Measurements from ENCODE around the gene C14orf132. TPM values are rescaled to one million over a fixed set of nuclear protein-coding genes. Genes with fewer than 3 reads are reported as not detected.

The C14orf132 gene
- total and polyA plus RNA-seq, 9 of the 15 experiments (the other 6 are each of a cell fraction or from before 2014, with no cell fraction given): not detected

DNA sequence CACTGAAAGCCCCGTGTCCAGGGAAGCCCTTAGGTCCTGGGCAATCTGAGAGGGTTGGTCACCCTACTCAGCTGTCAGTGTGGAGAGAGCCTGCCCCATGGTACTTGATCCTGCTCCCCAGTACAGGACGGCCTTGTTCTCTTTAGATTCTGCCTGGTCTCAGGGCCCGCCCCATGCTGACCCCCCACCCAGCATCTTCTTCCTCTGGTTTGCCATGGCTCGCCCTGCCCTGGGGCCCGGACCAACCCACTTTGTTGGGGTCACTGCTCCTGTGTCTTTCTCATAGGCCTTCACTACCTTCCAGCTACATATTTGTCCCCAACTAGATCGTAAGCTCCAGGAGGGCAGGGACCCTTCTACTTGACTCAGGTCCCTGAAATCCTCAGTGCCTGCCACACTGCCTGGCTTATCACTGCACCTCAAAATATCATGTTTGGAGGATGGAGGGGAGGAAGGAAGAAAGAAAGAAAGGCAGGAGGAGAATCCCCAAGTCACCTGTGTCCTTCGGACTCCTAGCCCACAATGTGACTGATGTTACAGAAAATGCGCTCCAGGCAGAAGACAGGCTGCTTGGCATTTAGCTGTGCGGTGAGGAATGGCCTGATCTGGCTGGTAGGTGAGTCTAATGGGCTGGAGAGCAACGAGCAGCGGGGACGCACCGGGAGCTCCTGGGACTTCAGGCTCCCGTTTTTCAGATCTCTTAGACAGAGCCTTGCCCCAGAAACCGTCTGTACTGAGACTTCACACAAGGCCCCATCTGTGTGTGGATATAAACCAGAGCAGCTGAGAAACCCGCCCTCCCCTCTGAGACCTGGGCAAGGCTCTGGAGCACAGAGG, 66.1 kb downstream of the C14orf132 start (continued):
- TF ChIP-seq, protein P1, sequence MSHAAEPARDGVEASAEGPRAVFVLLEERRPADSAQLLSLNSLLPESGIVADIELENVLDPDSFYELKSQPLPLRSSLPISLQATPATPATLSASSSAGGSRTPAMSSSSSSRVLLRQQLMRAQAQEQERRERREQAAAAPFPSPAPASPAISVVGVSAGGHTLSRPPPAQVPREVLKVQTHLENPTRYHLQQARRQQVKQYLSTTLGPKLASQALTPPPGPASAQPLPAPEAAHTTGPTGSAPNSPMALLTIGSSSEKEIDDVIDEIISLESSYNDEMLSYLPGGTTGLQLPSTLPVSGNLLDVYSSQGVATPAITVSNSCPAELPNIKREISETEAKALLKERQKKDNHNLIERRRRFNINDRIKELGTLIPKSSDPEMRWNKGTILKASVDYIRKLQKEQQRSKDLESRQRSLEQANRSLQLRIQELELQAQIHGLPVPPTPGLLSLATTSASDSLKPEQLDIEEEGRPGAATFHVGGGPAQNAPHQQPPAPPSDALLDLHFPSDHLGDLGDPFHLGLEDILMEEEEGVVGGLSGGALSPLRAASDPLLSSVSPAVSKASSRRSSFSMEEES (CRISPR knock-in tag; IDR thresholded peaks at IDR 0.05): no peak
- TF ChIP-seq, protein P2, sequence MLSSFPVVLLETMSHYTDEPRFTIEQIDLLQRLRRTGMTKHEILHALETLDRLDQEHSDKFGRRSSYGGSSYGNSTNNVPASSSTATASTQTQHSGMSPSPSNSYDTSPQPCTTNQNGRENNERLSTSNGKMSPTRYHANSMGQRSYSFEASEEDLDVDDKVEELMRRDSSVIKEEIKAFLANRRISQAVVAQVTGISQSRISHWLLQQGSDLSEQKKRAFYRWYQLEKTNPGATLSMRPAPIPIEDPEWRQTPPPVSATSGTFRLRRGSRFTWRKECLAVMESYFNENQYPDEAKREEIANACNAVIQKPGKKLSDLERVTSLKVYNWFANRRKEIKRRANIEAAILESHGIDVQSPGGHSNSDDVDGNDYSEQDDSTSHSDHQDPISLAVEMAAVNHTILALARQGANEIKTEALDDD (IDR thresholded peaks at IDR 0.05): no peak
- TF ChIP-seq KHSRP (IDR thresholded peaks at IDR 0.05) (no peak), ESRRB (CRISPR knock-in tag; IDR thresholded peaks at IDR 0.05; ENCODE audit: borderline replicate concordance) (no peak), ZNF589 (CRISPR knock-in tag; IDR thresholded peaks at IDR 0.05; ENCODE audit: low read depth) (no peak), KDM4B (IDR thresholded peaks at IDR 0.05; ENCODE audit: borderline replicate concordance in 2 of 2, low read depth in 1 of 2) (no peak), SRF (CRISPR knock-in tag; IDR thresholded peaks at IDR 0.05) (no peak), MAZ (CRISPR knock-in tag; conservative IDR thresholded peaks at IDR 0.05 in 1 of 2, IDR thresholded peaks at IDR 0.05 in 1 of 2) (no peak), SNRNP70 (optimal IDR thresholded peaks at IDR 0.05; ENCODE audit: low read depth, low read length) (no peak), ZC3H11A (IDR thresholded peaks at IDR 0.05; ENCODE audit: low read depth, low read length) (no peak)
- TF ChIP-seq, protein P3, sequence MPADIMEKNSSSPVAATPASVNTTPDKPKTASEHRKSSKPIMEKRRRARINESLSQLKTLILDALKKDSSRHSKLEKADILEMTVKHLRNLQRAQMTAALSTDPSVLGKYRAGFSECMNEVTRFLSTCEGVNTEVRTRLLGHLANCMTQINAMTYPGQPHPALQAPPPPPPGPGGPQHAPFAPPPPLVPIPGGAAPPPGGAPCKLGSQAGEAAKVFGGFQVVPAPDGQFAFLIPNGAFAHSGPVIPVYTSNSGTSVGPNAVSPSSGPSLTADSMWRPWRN (IDR thresholded peaks at IDR 0.05; ENCODE audit: low read depth): no peak
- TF ChIP-seq, protein P4, sequence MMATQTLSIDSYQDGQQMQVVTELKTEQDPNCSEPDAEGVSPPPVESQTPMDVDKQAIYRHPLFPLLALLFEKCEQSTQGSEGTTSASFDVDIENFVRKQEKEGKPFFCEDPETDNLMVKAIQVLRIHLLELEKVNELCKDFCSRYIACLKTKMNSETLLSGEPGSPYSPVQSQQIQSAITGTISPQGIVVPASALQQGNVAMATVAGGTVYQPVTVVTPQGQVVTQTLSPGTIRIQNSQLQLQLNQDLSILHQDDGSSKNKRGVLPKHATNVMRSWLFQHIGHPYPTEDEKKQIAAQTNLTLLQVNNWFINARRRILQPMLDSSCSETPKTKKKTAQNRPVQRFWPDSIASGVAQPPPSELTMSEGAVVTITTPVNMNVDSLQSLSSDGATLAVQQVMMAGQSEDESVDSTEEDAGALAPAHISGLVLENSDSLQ (IDR thresholded peaks at IDR 0.05): no peak
- TF ChIP-seq, protein P5, sequence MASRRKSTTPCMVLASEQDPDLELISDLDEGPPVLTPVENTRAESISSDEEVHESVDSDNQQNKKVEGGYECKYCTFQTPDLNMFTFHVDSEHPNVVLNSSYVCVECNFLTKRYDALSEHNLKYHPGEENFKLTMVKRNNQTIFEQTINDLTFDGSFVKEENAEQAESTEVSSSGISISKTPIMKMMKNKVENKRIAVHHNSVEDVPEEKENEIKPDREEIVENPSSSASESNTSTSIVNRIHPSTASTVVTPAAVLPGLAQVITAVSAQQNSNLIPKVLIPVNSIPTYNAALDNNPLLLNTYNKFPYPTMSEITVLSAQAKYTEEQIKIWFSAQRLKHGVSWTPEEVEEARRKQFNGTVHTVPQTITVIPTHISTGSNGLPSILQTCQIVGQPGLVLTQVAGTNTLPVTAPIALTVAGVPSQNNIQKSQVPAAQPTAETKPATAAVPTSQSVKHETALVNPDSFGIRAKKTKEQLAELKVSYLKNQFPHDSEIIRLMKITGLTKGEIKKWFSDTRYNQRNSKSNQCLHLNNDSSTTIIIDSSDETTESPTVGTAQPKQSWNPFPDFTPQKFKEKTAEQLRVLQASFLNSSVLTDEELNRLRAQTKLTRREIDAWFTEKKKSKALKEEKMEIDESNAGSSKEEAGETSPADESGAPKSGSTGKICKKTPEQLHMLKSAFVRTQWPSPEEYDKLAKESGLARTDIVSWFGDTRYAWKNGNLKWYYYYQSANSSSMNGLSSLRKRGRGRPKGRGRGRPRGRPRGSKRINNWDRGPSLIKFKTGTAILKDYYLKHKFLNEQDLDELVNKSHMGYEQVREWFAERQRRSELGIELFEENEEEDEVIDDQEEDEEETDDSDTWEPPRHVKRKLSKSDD (conservative IDR thresholded peaks at IDR 0.05; ENCODE audit: low read length): no peak
